NB4 (cell line): ENCODE measurements around the gene ATG9B.
A peak's percentile ranks its signal among the peaks of the same experiment; 100 is the strongest.

ENCODE experiments used
- DNase-seq: peaks from one replicate; pipeline ENCODE4 v3.0.0; 2010; ENCODE audit warnings: low read depth
- H3K4me3 ChIP-seq: one replicate; pipeline ENCODE4 v1.5.1; 2011; ENCODE audit warnings: mild to moderate bottlenecking, low read depth, low read length, moderate library complexity
- MYC ChIP-seq: IDR thresholded peaks from 2 replicates; pipeline ENCODE4 v1.6.1; 2011; ENCODE audit warnings: low read depth, low read length
- POLR2A ChIP-seq: IDR thresholded peaks from 2 replicates; pipeline ENCODE4 v1.6.1; 2011; ENCODE audit warnings: mild to moderate bottlenecking; ENCODE audit not compliant: insufficient read length; ENCODE audit errors: extremely low read depth
- TF ChIP-seq, protein P1 (sequence below): IDR thresholded peaks from one replicate; pipeline ENCODE4 v1.5.1; 2012; ENCODE audit warnings: low read depth, low read length
- TF ChIP-seq, protein P2 (sequence below): IDR thresholded peaks from 2 replicates; pipeline ENCODE4 v1.6.1; 2011; ENCODE audit warnings: low read depth, low read length

Gene ATG9B

DNA sequence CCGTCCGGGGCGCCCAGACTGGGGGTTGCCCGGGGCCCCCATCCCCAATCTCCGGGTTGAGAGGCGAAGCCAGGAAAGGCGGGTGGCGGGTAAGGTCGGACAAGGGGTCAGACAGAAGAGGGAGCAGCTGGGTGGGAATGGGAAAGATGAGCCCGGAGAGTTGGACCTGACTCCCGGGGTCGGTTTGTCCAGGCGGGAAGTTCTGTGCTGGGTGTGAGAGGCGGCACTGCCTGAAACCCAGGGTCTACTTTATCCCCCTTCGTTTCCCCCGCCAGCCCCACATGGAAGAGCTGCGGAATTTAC lies 35.8 kb upstream of the ATG9B start:
- H3K4me3 ChIP-seq: peak overlapping the region; percentile 69

DNA sequence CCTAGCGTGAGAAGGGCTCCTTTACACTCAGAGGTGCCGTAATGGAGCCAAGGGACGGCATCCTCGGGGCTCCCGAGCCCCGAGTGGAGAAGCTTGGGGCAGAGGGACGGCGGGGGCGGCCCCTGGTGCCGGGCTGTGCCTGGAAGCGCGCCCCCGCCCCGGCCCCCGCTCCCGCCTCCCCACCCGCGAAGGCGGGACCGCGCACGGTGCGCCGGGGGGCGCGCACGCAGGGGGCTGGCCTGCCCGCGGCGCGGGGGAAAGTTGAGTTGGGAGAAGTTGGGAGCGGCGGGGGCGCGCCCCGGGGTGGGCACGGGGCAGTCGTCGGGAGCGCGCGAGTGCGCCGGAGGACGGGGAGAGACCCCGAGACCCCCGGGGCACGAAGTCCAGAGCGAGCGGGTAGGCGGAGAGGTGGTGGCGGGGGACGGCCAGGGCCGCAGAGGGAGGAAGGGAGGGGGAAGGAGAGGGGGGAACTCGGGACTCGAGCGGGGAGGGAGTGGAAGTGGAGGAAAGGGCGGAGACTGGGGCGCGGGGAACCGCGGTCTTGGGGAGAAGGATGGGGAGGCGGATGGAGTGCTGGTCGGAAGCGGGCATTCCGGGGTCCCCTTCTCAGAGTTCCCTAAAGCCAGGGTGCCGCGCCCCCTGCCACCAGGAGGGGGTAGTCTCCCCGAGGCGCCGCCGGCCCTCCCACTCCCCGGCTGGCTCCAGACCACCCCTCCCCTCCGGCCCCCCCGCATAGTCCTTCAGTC lies 35.2 kb upstream of the ATG9B start, which contains the start of gene SLC4A2:
Gene SLC4A2, plus strand, starts transcription at position 223 of the 746 bp plus-strand sequence. CDS start 2,399 bp downstream, outside the sequence.
- TF ChIP-seq, protein P1, sequence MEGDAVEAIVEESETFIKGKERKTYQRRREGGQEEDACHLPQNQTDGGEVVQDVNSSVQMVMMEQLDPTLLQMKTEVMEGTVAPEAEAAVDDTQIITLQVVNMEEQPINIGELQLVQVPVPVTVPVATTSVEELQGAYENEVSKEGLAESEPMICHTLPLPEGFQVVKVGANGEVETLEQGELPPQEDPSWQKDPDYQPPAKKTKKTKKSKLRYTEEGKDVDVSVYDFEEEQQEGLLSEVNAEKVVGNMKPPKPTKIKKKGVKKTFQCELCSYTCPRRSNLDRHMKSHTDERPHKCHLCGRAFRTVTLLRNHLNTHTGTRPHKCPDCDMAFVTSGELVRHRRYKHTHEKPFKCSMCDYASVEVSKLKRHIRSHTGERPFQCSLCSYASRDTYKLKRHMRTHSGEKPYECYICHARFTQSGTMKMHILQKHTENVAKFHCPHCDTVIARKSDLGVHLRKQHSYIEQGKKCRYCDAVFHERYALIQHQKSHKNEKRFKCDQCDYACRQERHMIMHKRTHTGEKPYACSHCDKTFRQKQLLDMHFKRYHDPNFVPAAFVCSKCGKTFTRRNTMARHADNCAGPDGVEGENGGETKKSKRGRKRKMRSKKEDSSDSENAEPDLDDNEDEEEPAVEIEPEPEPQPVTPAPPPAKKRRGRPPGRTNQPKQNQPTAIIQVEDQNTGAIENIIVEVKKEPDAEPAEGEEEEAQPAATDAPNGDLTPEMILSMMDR: peak; percentile 57
- TF ChIP-seq MYC: no peak
- TF ChIP-seq POLR2A: peak; percentile 55
- TF ChIP-seq, protein P2, sequence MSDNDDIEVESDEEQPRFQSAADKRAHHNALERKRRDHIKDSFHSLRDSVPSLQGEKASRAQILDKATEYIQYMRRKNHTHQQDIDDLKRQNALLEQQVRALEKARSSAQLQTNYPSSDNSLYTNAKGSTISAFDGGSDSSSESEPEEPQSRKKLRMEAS: 0 out of 2 replicates have a peak, but pooled peaks have one; percentile 16
- H3K4me3 ChIP-seq: peak within 1 kb of the TSS; percentile 89
- DNase-seq: peak; percentile 81

More for the DNA sequence above, 35.8 kb upstream of the ATG9B start:
- TF ChIP-seq POLR2A (no peak), MYC (no peak)
- TF ChIP-seq, protein P1: no peak
- TF ChIP-seq, protein P2: no peak
- no peak for DNase-seq

DNA sequence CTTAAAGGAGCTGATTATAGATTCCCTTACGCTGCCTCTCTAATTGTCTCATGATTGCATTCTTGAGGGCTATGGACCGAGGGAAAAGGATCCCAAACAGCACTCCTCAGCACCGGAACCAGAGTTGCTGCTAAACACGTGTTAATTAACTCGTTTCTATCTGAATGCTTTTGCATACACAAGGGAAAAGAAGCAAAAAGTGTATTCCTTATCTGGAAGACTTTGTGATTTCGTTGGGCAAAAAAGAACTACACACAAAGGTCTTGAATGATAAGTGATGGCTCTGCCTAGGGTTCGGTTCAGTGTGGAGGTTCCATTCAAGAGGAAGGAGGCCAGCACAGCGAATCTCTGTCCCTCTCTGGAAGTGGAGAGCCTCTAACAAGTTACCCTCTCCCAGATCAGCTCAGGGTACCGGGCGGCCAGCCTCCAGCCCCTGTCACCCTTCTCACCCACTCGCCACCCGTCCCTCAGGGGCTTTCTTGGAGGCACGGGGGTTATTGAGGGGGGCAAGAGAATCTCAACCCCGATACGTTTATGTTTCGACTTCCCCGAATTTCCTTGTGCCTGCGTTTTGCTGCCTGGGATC lies 34.6 kb upstream of the ATG9B start:
- TF ChIP-seq, protein P2: no peak
- TF ChIP-seq, protein P1: no peak
- TF ChIP-seq MYC (no peak), POLR2A (no peak)
- H3K4me3 ChIP-seq: peak overlapping the region; percentile 89
- peak; percentile 48 for DNase-seq

DNA sequence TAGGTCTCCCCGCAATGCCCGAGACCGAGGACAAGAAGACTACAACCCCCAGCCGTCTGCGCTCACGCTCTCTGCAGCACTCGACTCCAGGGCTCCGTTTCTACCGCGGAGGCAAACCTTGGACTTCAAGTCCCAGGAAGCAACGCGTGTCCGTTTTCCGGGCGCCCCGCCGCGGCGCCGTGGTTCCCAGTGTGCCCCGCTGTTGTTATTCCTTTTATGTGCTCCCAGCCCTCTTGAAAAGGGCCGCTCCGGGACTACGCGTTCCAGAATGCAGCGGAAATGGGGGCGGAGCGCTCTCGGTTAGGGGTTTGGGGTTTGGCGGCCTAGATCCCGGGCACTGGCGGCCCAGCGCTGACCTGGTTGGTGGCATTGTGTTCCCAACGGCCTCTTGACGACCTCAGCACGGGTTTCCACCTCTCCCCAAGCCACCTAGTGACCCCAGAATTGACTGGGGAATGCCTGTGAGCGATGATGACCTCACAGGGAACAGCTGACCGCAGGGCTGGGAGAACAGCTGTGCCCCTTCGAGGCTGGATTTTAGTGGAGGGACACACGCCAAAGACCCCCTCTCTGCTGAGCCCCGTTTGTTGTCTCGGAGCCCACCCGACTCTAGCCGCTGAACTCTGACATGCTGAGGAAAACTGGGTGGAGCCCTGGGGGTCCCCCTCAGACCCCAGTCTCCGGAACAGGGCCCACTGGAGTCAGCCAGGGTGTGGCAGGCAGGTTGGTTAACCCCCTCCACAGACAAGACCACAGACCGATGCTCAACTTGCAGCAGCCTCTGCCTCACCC lies 33.9 kb upstream of the ATG9B start:
- TF ChIP-seq POLR2A (no peak), MYC (peak; percentile 57)
- TF ChIP-seq, protein P2: peak; percentile 38
- peak overlapping the region; percentile 89 for H3K4me3 ChIP-seq
- peak; percentile 100 for DNase-seq

DNA sequence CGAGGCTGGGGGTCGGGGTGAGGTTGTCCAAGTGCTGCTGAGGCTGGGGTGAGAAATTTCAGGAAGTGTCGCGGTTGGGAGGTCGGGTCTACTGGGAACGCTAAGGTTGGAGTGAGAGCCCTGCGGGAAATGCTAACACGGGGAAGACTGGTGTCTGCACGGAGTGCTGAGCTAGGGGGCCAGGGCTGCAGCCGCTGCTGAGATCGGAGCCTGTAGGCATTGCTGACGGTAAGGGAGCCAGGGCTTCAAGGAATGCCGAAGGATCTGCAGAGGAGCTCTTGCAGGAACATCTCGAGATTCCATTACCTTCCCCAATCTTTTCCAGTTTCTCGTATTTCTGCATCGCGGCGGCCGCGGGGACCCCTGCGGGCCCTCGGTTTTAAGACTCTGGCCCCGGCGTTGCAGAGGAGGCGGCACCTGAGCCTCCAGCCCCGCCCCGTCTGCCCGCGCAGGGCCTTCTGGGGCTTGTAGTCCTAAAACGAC lies 33.3 kb upstream of the ATG9B start, which contains the start of gene CDK5:
Gene CDK5, minus strand, starts transcription at position 392 of the 483 bp plus-strand sequence. Its CDS starts 49 bp downstream, at position 343.
- peak within 1 kb of the TSS; percentile 89 for H3K4me3 ChIP-seq
- TF ChIP-seq, protein P1: no peak
- TF ChIP-seq MYC (no peak), POLR2A (no peak)
- TF ChIP-seq, protein P2: no peak
- DNase-seq: peak; percentile 70
